H9 (cell line): ENCODE results near the gene SEMA4C. TPM values are rescaled to one million over a fixed set of nuclear protein-coding genes. Genes with fewer than 3 reads are reported as not detected.

Experiments
- DNase-seq: peaks from one replicate; pipeline ENCODE4 v3.0.0-alpha.2; 2017
- H2AFZ ChIP-seq: one replicate; pipeline ENCODE4 v1.6.1; 2013; ENCODE audit warnings: mild to moderate bottlenecking, low read length, control low read depth, moderate library complexity
- H2AK5ac ChIP-seq: 2 replicates; pipeline ENCODE4 v1.6.1; 2013; ENCODE audit warnings: low read length, control low read depth, mixed read lengths; ENCODE audit not compliant: insufficient read length
- H2BK120ac ChIP-seq: one replicate; pipeline ENCODE4 v1.6.1; 2013; ENCODE audit warnings: low read depth, mild to moderate bottlenecking, low read length, control low read depth, inconsistent platforms; ENCODE audit not compliant: poor library complexity, severe bottlenecking
- H2BK12ac ChIP-seq: 2 replicates; pipeline ENCODE4 v1.6.1; 2013; ENCODE audit warnings: low read length, control low read depth, mixed read lengths, low read depth; ENCODE audit not compliant: insufficient read length
- H2BK15ac ChIP-seq: 2 replicates; pipeline ENCODE4 v1.6.1; 2013; ENCODE audit warnings: low read depth, low read length, control low read depth
- H2BK20ac ChIP-seq: one replicate; pipeline ENCODE4 v1.6.1; 2013; ENCODE audit warnings: low read depth, mild to moderate bottlenecking, low read length, control low read depth, inconsistent platforms; ENCODE audit not compliant: poor library complexity, severe bottlenecking
- H2BK5ac ChIP-seq: 2 replicates; pipeline ENCODE4 v1.6.1; 2013; ENCODE audit warnings: low read length, control low read depth, mixed read lengths; ENCODE audit not compliant: insufficient read length
- H3K14ac ChIP-seq: 2 replicates; pipeline ENCODE4 v1.6.1; 2013; ENCODE audit warnings: low read length, control low read depth; ENCODE audit not compliant: insufficient read depth
- H3K18ac ChIP-seq: 2 replicates; pipeline ENCODE4 v1.6.1; 2013; ENCODE audit warnings: low read depth, mild to moderate bottlenecking, mixed read lengths, low read length, control low read depth; ENCODE audit not compliant: insufficient read length
- H3K23ac ChIP-seq: 2 replicates; pipeline ENCODE4 v1.6.1; 2013; ENCODE audit warnings: low read length, control low read depth, mixed read lengths, low read depth; ENCODE audit not compliant: insufficient read length
- H3K23me2 ChIP-seq: 2 replicates; pipeline ENCODE4 v1.6.1; 2013; ENCODE audit warnings: low read depth, mild to moderate bottlenecking, mixed read lengths, low read length, control low read depth; ENCODE audit not compliant: insufficient read length, poor library complexity, severe bottlenecking
- H3K27ac ChIP-seq: 2 replicates; pipeline ENCODE4 v1.5.1; 2013; ENCODE audit warnings: low read length, control low read depth, mixed read lengths, low read depth; ENCODE audit not compliant: insufficient read length
- H3K27me3 ChIP-seq: 2 replicates; pipeline ENCODE4 v1.6.1; 2013; ENCODE audit warnings: low read length, control low read depth, inconsistent platforms; ENCODE audit not compliant: insufficient read depth
- H3K4ac ChIP-seq: 2 replicates; pipeline ENCODE4 v1.6.1; 2013; ENCODE audit warnings: low read depth, mild to moderate bottlenecking, control low read depth, inconsistent platforms, low read length, moderate library complexity
- H3K4me1 ChIP-seq: 2 replicates; pipeline ENCODE4 v1.6.1; 2013; ENCODE audit warnings: low read length, control low read depth, inconsistent platforms; ENCODE audit not compliant: insufficient read depth
- H3K4me2 ChIP-seq: 2 replicates; pipeline ENCODE4 v1.6.1; 2013; ENCODE audit warnings: low read length, control low read depth, mixed read lengths; ENCODE audit not compliant: insufficient read length, insufficient read depth
- H3K56ac ChIP-seq: 2 replicates; pipeline ENCODE4 v1.6.1; 2013; ENCODE audit warnings: low read depth, mild to moderate bottlenecking, mixed read lengths, low read length, control low read depth; ENCODE audit not compliant: insufficient read length
- H3K79me1 ChIP-seq: 2 replicates; pipeline ENCODE4 v1.6.1; 2013; ENCODE audit warnings: low read depth, mild to moderate bottlenecking, moderate library complexity, low read length, control low read depth, inconsistent platforms; ENCODE audit not compliant: insufficient read depth, poor library complexity, severe bottlenecking
- H3K79me2 ChIP-seq: 2 replicates; pipeline ENCODE4 v1.6.1; 2013; ENCODE audit warnings: low read length, control low read depth, inconsistent platforms; ENCODE audit not compliant: insufficient read depth
- H3K9ac ChIP-seq: 2 replicates; pipeline ENCODE4 v1.6.1; 2013; ENCODE audit warnings: low read length, control low read depth, mixed read lengths; ENCODE audit not compliant: insufficient read length; ENCODE audit errors: extremely low read depth
- H3K9me3 ChIP-seq: one replicate; pipeline ENCODE4 v1.6.1; 2013; ENCODE audit warnings: low read depth, low read length, inconsistent platforms; ENCODE audit not compliant: control insufficient read depth
- H3T11ph ChIP-seq: one replicate; pipeline ENCODE4 v1.6.1; 2013; ENCODE audit warnings: mild to moderate bottlenecking, low read length, control low read depth, inconsistent platforms
- H4K20me1 ChIP-seq: one replicate; pipeline ENCODE4 v1.6.1; 2013; ENCODE audit not compliant: control insufficient read depth, insufficient read length, insufficient read depth
- H4K5ac ChIP-seq: 2 replicates; pipeline ENCODE4 v1.6.1; 2013; ENCODE audit warnings: low read depth, mild to moderate bottlenecking, mixed read lengths, low read length, control low read depth; ENCODE audit not compliant: insufficient read length
- H4K8ac ChIP-seq: replicated peaks from 2 replicates; pipeline ENCODE4 v1.6.1; 2013; ENCODE audit warnings: low read length, control low read depth, mixed read lengths, low read depth; ENCODE audit not compliant: insufficient read length
- H4K91ac ChIP-seq: 2 replicates; pipeline ENCODE4 v1.6.1; 2013; ENCODE audit warnings: low read depth, mild to moderate bottlenecking, moderate library complexity, mixed read lengths, low read length, control low read depth; ENCODE audit not compliant: insufficient read length
- H3K27ac Mint-ChIP-seq, 3 experiments: 2 replicates in 2 of 3; 3 replicates in 1 of 3; pipeline ENCODE4 v1.8.0; 2020 to 2021; ENCODE audit warnings: mixed read lengths in 3 of 3, mild to moderate bottlenecking in 1 of 3, moderate library complexity in 1 of 3
- H3K27me3 Mint-ChIP-seq: 2 replicates; pipeline ENCODE4 v1.8.0; 2021; ENCODE audit warnings: low read depth, mild to moderate bottlenecking, moderate library complexity, mixed read lengths
- H3K36me3 Mint-ChIP-seq, 3 experiments: 2 replicates in 2 of 3; 3 replicates in 1 of 3; pipeline ENCODE4 v1.8.0; 2020 to 2021; ENCODE audit warnings: low read depth in 3 of 3, mixed read lengths in 3 of 3; ENCODE audit not compliant: insufficient read depth in 1 of 3
- H3K4me1 Mint-ChIP-seq, 2 experiments: 2 replicates each; pipeline ENCODE4 v1.8.0; 2020; ENCODE audit warnings: mixed read lengths in 2 of 2
- H3K4me3 Mint-ChIP-seq, 2 experiments: 2 replicates in 1 of 2; 3 replicates in 1 of 2; pipeline ENCODE4 v1.8.0; 2020 to 2021; ENCODE audit warnings: mild to moderate bottlenecking in 2 of 2, mixed read lengths in 2 of 2, moderate library complexity in 1 of 2
- H3K9me3 Mint-ChIP-seq, 2 experiments: 2 replicates in 1 of 2; 3 replicates in 1 of 2; pipeline ENCODE4 v1.8.0; 2020; ENCODE audit warnings: mild to moderate bottlenecking in 2 of 2, mixed read lengths in 2 of 2, moderate library complexity in 1 of 2
- WGBS: extraction: QIAGEN DNeasy Blood & Tissue Kit; methylation state at CpG from one replicate; pipeline ENCODE4 v1.1.7; 2013; ENCODE audit warnings: missing lambda C conversion rate, low lambda C conversion rate, mixed read lengths; ENCODE audit not compliant: insufficient read length; ENCODE audit errors: extremely low coverage; 5-methylcytosine and 5-hydroxymethylcytosine counted together
- total RNA-seq: library from RNA; stranded (reverse); gene quantifications from 2 replicates; pipeline ENCODE4 v1.2.1, GENCODE V29; 2021
- TF ChIP-seq, protein P1 (sequence below): fragments of 200-600 bp; sonication (generic); conservative IDR thresholded peaks from 3 replicates; pipeline ENCODE4 v1.8.0; 2021; ENCODE audit warnings: antibody characterized with exemption, mild to moderate bottlenecking

Gene SEMA4C
- total RNA-seq, 1 experiment from 2014 or later = 81.6 TPM

DNA sequence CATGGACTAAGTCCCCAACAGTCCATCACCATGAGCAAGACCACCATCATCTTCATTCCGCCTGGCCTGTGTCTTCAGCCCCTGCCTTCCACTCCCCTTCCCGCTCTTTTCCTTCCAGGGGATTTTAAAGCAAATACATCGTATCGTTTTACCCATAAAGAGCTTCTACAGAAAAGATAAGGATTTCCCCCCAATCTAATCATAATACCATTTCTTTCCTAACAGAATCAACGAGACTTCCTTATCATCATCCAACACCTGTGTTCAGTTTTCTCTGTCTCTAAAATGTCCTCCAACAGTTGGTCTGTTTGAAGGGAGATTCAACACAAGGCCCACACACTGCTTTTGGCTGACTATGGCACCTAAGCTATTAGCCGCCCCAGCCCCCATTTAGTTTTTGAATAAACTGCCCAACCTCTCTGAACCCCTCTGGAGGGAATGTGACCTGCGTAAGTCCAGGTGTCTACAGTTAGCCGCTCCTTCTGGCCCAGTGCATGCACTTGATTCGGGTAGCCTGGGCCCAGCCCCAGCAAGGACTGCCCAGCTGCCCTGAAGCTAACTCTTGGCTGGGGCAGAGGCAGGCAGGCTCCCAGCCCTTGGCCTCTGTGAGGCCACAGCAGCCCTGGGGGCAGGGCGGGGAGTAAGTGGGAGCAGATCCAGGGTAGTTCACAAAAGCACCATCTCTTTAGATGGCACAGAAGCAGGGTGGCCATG, 25.3 kb upstream of the SEMA4C start:
- Histone ChIP-seq H3K79me2 (no peaks in the 10 kb centered on the region), H3K27ac (no peak overlapping the region), H3K9ac (no peak overlapping the region), H2AFZ (no peak overlapping the region), H2AK5ac (no peak overlapping the region), H3K9me3 (no peaks in the 10 kb centered on the region), H4K8ac (no peak overlapping the region), H2BK5ac (no peak overlapping the region), H3K23me2 (no peaks in the 10 kb centered on the region), H3K27me3 (no peaks in the 10 kb centered on the region), H3K4me1 (peaks cover 11% of the 10 kb centered on the region; the same call in 1 of the 2 replicates), H2BK20ac (no peak overlapping the region), H3K14ac (no peak overlapping the region; the same call in 1 of the 2 replicates), H3K56ac (no peak overlapping the region), H3K4me2 (no peak overlapping the region), H2BK120ac (no peak overlapping the region), H3K23ac (no peak overlapping the region), H2BK12ac (no peak overlapping the region), H4K5ac (no peak overlapping the region), H3K18ac (no peak overlapping the region), H2BK15ac (no peak overlapping the region), H3K4ac (no peak overlapping the region), H3K79me1 (no peaks in the 10 kb centered on the region), H4K20me1 (no peaks in the 10 kb centered on the region), H4K91ac (no peak overlapping the region), H3T11ph (no peak overlapping the region)
- no peak overlapping the region for H3K4me3 Mint-ChIP-seq
- TF ChIP-seq, protein P1, sequence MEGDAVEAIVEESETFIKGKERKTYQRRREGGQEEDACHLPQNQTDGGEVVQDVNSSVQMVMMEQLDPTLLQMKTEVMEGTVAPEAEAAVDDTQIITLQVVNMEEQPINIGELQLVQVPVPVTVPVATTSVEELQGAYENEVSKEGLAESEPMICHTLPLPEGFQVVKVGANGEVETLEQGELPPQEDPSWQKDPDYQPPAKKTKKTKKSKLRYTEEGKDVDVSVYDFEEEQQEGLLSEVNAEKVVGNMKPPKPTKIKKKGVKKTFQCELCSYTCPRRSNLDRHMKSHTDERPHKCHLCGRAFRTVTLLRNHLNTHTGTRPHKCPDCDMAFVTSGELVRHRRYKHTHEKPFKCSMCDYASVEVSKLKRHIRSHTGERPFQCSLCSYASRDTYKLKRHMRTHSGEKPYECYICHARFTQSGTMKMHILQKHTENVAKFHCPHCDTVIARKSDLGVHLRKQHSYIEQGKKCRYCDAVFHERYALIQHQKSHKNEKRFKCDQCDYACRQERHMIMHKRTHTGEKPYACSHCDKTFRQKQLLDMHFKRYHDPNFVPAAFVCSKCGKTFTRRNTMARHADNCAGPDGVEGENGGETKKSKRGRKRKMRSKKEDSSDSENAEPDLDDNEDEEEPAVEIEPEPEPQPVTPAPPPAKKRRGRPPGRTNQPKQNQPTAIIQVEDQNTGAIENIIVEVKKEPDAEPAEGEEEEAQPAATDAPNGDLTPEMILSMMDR = no peak
- 100% methylated on average over 1 of the region's 10 CpGs for WGBS
- H3K27me3 Mint-ChIP-seq = peaks cover 5% of the 10 kb centered on the region; the same call in 1 of the 2 replicates
- no peaks in the 10 kb centered on the region for H3K9me3 Mint-ChIP-seq
- peaks cover 32 to 33% of the 10 kb centered on the region in 2 experiments for H3K4me1 Mint-ChIP-seq
- H3K27ac Mint-ChIP-seq = peak overlapping the region in 1 of 3 experiments; percentile 12; a peak in 1 of 7 replicates
- no peaks in the 10 kb centered on the region for H3K36me3 Mint-ChIP-seq
- DNase-seq = no peak
